Measurements from ENCODE around the gene DCAF12.
"Not testable (repeated sequence)": the region's sequence is repeated elsewhere in the genome, so short reads cannot be mapped to it uniquely, and the experiment has no call there.

The DCAF12 gene

GRCh38 chr9:34140853-34141252 lies 14.4 kb upstream of the DCAF12 start:
- DNase-seq (ENCODE audit: low read depth), result peak; percentile 16
- no peak for TF ChIP-seq CTCF (IDR thresholded peaks at IDR 0.05; ENCODE audit: low read length, missing control alignments)
- H3K4me3 ChIP-seq (replicated peaks; ENCODE audit: low read depth, low read length), result no peak overlapping the region

- TF ChIP-seq CTCF (IDR thresholded peaks at IDR 0.05; ENCODE audit: low read length, missing control alignments), result peak; percentile 55
- DNase-seq (ENCODE audit: low read depth), result peak; percentile 97
- H3K4me3 ChIP-seq (replicated peaks; ENCODE audit: low read depth, low read length), result no peak overlapping the region
Observed at GRCh38 chr9:34139477-34140146, 13.1 kb upstream of the DCAF12 start.

- not testable (repeated sequence) for DNase-seq (ENCODE audit: low read depth); H3K4me3 ChIP-seq (replicated peaks; ENCODE audit: low read depth, low read length)
Observed at GRCh38 chr9:34138644-34139043, 12.1 kb upstream of the DCAF12 start.

- DNase-seq (ENCODE audit: low read depth), result no peak
- no peak overlapping the region for H3K4me3 ChIP-seq (replicated peaks; ENCODE audit: low read depth, low read length)
- no peak for TF ChIP-seq CTCF (IDR thresholded peaks at IDR 0.05; ENCODE audit: low read length, missing control alignments)
Observed at GRCh38 chr9:34134521-34134920, 8.0 kb upstream of the DCAF12 start.

GRCh38 chr9:34133436-34133949 lies 7.0 kb upstream of the DCAF12 start:
- no peak for TF ChIP-seq CTCF (IDR thresholded peaks at IDR 0.05; ENCODE audit: low read length, missing control alignments)
- no peak for DNase-seq (ENCODE audit: low read depth)
- no peak overlapping the region for H3K4me3 ChIP-seq (replicated peaks; ENCODE audit: low read depth, low read length)

- no peak overlapping the region for H3K4me3 ChIP-seq (replicated peaks; ENCODE audit: low read depth, low read length)
- no peak for DNase-seq (ENCODE audit: low read depth)
- TF ChIP-seq CTCF (IDR thresholded peaks at IDR 0.05; ENCODE audit: low read length, missing control alignments), result no peak
Observed at GRCh38 chr9:34131571-34131970, 5.1 kb upstream of the DCAF12 start.

- TF ChIP-seq CTCF (IDR thresholded peaks at IDR 0.05; ENCODE audit: low read length, missing control alignments), result no peak
- no peak for DNase-seq (ENCODE audit: low read depth)
- H3K4me3 ChIP-seq (replicated peaks; ENCODE audit: low read depth, low read length), result peak overlapping the region; percentile 98
Observed at GRCh38 chr9:34127035-34127948, 794 bp upstream of the DCAF12 start.

Data from fibroblast of pulmonary artery (primary cell).